ENCODE data around the gene DUSP2.

The DUSP2 gene

GRCh38 chr2:96113951-96114350 is 31.3 kb downstream of the DUSP2 start:
- no peak for DNase-seq (ENCODE audit: low spot score)

DNA sequence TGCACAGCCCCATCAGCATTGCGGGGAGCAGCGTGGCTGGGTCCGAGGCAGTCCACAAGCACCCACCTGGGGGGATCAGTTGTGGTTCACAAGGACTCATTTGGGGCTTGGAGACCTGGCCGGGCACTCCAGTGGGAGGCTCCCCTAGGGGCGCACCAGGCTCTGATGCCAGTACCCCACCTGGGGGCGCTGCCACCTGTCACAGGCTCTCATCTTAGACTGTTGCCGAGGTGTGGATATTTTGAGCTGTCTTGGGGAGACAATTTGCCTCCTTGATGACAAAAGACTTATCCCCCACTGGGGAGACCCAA is 31.9 kb downstream of the DUSP2 start:
- DNase-seq (ENCODE audit: low spot score): no peak

- no peak for DNase-seq (ENCODE audit: low spot score)
Measured at GRCh38 chr2:96112501-96113366, 32.5 kb downstream of the DUSP2 start.

DNA sequence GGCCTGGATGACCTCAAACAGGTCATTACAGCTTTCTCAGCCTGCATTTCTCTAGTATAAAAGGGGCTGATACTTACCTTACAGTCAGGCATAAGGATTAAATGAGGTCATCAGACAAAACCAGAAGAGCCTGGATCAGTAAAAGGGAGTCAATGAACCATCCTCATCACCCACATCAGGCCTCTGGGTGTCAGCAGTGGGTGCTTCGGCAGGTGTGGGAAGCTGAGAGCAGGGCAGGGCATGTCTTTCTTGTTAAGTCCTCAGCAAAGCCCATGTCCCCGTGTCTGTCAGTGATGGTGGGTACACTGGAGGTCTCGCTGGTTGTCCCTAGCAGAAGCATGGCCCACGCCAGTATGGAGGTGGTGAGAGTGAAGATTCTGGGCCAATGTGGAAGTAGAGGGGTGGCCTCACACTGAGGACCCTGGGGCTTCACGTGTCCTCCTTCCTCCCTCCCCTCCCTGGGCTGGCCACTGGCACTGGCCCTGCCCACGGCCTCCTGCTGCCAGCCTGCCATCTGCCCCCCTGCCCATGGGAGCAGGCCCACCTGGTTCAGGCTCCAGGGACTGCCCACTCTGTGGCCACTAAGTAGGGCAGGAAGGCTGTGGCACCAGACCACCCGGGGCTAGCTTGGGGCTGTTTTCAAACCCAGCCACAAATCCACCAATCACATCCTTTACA is 33.3 kb downstream of the DUSP2 start:
- DNase-seq (ENCODE audit: low spot score): no peak

- no peak for DNase-seq (ENCODE audit: low spot score)
Measured at GRCh38 chr2:96111257-96111640, 34.0 kb downstream of the DUSP2 start.

GRCh38 chr2:96110621-96111256 is 34.5 kb downstream of the DUSP2 start:
- DNase-seq (ENCODE audit: low spot score): no peak

DNA sequence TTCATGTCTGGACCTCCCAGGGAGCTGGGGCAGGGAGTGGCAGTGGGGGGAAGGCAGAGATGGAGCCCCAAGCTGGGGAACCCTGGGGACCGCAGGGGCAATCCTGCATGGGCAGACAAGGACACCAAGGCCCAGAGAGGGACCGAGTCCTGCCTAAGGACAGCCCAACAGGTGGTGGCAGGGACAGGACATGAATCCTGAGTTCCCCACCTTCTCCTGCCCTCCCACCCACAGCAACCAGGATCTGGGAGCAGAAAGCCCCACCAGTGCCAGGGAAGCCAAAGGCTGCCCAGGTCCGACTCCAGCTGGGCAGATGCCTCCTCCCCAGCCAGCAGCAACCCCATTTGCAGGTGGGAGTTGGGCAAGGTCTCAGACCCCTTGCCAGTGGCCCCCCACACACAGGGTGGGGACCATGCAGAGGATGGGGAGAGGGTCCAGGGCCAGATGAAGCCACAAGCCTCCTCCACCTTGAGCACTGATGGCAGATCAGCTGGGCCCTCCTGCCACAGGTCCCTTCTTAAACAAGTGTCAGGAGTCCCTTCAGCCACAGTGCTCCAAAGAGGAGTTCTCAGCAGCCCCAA is 35.2 kb downstream of the DUSP2 start:
- DNase-seq (ENCODE audit: low spot score): no peak

DNA sequence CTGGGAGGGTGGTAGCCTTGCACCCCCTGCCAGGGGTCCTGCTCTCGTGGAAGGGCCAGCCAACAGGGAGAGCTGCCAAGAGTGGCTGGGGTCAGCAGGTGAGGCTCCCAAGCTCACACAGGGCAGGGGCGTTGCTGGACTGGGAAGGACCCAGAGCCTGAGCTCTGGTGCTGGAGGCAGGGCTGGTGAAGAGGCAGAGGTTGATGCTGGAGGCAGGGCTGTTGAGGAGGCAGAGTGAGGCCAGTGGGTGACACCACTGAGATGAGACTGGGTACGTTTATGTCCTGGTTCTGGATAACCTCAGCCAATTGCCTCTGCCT is 35.9 kb downstream of the DUSP2 start:
- DNase-seq (ENCODE audit: low spot score): no peak

DNA sequence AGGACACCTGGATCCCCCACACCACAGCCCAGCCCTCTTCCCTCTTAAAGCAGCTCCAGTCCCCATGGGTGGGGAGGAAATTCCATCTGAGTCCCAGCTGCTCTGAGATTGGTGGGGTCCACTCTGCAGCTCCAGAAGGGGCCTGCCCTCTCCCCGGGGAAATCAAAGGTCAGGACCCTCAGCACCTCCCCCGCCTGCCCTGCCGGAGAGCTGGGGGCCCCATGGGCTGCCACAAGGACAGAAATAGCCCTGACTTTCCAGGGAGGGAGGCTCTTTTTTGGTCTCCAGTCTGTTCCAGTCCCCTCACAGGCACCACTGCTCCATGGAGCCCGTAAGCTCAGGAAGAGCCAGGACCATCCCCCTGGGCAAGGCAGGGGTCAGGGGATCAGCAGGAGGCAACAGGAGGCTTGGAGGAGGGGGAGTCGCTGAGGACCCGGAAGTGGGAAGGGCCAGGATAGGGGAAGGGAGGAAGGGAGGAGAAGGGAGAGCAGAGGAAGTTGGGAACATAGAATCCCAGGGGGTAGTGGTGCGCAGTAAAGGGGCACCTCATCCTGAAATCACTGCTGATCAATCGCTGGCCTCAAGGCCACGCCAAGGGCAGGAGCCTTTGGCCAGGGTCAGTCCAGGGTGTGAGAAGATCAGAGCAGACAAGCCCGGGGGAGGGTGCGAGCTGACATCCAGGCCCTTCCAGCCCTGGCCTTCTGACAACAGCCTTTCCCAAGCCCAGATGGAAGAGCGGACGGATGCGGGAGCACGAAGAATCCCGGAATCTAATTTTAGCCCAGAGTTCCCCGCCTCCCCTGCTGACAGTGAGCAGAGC is 36.5 kb downstream of the DUSP2 start:
- DNase-seq (ENCODE audit: low spot score): no peak

DNA sequence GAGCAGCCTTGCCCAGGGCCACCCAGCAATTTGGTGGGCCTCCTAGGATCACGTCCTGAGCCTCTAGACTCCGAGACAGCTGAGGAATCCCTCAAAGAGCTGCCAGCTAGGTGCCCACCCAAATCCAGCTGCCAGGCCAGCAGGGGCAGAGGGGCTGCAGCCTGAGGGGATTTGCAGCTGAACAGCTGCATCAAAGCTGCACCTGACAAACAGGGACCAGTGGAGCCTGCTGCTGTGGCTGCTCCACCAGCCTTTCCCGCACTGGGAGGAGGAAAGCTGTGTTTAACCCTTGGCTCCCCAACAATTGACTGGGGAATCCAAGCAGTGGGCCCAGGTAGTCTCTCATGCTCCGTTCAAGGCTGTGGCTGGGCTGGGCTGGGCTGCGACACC is 37.1 kb downstream of the DUSP2 start:
- DNase-seq (ENCODE audit: low spot score): no peak

- DNase-seq (ENCODE audit: low spot score): no peak
Measured at GRCh38 chr2:96107708-96108065, 37.6 kb downstream of the DUSP2 start.

GRCh38 chr2:96106991-96107707 is 38.1 kb downstream of the DUSP2 start:
- no peak for DNase-seq (ENCODE audit: low spot score)

DNA sequence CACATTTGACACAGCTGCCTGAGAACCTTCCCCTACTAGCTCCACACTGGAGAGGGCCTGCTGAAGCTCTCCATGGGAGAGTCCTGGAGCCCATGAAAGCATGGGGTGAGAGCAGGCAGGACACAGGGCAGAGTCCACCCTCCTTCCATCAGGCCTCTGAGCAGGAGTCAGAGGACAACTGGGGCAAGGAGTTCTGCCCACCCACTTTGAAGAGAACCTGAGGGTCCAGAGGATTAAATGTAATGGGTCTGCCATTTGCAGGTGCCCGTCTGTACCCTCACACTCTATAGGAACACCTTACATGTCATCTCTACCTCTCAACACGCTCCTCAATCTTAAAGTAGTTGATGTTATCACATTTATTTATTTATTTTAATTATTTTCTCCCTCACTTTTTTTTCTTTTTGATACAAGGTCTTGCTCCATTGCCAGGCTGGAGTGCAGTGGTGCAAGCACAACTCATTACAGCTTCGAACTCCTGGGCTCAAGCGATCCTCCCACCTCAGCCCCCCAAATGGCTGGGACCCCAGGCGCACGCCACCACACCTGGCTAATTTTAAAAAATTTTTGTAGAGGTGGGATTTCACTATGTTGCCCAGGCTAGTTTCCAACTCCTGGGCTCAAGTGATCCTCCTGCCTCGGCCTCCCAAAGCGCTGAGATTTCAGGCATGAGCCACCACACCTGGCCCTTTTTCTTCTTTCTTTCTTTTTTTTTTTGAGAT is 39.1 kb downstream of the DUSP2 start:
- DNase-seq (ENCODE audit: low spot score): no peak

DNA sequence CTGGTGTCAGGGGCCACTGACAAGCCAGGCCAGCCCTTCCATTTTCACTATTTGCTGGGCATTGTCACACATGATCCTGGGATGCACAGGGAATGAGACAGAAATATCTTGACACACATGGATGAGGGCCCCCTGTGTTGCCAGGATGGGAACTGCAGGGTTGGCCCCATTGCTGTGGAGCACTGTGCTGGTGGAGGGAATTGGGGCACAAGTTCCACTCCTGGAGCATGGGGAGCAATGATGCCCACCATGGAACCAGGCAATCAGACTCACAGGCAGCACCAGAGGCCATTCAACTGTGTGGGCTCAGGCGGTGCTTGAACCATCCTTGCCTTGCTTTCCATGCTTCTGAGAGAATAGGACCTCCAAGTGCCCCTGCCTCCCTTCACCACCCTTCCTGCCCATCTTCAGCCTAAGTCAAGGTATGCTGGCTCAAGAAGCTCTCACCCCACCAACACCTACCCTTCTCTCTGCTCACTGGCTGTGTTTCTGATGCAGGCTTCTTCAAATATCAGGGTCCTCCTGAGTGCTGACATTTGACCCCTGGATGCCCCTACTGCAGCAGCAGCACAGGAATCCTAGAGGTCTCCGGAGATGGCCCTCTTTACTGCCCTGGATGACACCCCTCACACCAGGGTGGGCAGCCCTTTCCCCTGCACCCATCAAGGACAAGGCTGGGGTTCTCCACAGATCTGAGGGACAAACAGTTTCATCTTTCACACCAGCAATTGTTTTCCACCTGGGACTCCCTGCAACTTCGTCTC is 39.9 kb downstream of the DUSP2 start:
- DNase-seq (ENCODE audit: low spot score): no peak

DNA sequence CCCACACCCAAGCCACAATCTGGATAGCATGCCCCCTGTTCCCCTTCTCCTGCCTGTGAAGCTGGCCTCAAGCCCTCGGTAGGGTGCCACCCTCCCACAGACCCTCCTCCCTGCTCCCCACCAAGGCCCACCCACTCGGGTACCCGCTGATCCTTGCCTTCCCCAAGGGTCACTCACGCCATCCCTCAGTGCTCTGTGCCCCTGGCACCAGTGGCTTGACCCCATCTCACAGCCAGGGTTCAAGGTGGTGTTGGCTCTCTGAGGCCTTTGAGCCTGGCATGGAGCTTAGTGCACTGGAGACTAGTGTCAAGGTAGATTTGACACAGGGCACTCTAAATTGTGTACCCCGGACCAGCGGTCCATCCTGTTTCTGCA is 40.8 kb downstream of the DUSP2 start:
- no peak for DNase-seq (ENCODE audit: low spot score)

- no peak for DNase-seq (ENCODE audit: low spot score)
Measured at GRCh38 chr2:96103761-96104486, 41.3 kb downstream of the DUSP2 start.

DNA sequence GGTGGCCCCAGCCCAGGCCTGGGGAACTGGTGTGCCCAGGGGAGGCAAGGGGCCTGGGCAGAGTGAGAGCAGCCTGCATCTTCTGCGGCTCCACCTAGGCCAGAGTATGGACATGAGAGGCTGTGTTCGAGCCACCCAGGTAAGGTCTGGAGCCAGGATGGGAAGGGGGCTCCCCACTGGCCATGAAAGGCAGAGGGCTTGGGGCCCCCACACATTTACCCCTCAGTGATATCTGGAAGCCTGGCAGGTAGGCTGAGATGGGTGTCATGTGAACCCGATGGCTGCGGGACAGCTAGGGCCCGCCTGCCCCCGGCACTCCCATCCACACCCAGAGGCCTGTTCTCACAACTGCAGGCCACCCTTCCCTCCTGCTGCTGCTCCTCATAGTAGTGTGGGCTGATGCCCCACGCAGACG is 42.0 kb downstream of the DUSP2 start:
- no peak for DNase-seq (ENCODE audit: low spot score)

DNA sequence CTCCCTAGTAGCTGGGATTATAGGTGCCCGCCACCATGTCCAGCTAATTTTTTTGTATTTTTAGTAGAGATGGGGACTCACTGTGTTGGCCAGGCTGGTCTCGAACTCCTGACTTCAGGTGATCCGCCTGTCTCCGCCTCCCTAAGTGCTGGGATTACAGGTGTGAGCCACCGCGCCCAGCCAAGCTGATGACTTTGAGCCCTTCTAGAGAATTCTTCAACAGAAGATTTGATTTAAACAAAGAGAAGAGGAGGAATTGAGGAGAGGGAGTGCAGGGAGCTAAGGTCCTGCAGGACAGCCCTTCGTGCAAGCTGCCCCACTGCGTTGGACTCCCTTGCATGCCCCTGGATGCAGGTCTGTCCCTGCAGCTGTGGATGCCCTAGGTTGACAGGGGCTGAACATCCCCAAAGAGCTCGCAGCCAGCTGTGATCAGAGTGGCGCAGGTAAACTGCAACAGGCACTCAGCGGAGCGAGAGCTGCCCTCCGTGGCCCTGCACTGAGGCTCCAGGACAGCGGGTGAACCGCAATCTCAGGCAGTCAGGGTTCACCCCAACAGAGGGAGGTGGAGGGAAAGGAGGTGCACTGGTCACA is 42.5 kb downstream of the DUSP2 start:
- no peak for DNase-seq (ENCODE audit: low spot score)

GRCh38 chr2:96100893-96101304 is 44.3 kb downstream of the DUSP2 start:
- no peak for DNase-seq (ENCODE audit: low spot score)

Data from kidney capillary endothelial cell (primary cell).